Fibroblast of skin of abdomen (primary cell): ENCODE data around the gene CADPS2.
"Not testable (repeated sequence)": the region's sequence is repeated elsewhere in the genome, so short reads cannot be mapped to it uniquely, and the experiment has no call there.

Source experiments
- DNase-seq: peaks from one replicate; pipeline ENCODE4 v3.0.0-alpha.2; 2013

The CADPS2 gene

DNA sequence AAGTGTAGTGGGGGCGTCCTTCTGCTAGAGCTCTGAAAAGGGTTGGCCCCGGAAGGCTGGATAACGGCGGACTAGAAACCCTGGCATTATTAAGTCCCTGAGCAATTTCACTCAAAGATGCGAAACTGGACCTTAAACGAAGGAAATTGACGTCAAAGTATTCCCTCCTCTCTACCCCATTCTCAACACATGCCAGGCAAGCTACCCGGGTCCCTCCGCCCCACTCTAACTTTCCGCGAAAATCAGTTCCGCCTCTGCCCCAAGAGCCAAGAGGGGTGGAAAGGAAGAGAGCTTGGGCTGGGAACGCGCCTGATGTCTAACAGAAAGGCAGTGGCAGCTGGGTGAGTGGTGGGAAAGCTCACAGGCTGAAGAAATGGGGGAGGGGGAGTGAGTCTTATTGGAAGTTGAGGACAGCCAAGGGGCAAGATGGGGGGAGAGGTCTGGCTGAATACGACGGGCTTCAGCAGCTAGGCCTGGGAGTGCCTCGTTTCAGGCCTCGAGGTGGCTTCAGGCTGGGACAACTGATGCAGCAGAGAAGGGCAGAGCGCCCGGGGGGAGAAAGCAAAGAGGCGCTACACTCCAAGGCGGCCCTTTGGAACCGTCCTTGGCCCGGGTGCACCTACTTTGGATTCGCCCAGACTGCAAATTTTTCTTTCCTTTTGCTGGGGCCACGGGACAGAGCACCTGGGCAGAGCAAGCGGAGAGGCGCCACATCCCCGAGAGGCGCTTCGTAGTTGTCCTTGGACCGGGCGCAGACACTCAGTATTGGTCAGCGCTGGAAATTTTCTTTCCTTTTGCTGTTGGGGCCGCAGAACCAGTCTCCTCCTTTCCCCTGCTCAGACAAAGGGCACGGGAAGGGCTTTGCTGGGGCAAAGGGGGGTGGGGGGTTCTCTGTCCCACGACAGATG is 579.7 kb downstream of the CADPS2 start:
- no peak for DNase-seq

GRCh38 chr7:122305475-122306319 is 580.6 kb downstream of the CADPS2 start:
- DNase-seq, result no peak

DNA sequence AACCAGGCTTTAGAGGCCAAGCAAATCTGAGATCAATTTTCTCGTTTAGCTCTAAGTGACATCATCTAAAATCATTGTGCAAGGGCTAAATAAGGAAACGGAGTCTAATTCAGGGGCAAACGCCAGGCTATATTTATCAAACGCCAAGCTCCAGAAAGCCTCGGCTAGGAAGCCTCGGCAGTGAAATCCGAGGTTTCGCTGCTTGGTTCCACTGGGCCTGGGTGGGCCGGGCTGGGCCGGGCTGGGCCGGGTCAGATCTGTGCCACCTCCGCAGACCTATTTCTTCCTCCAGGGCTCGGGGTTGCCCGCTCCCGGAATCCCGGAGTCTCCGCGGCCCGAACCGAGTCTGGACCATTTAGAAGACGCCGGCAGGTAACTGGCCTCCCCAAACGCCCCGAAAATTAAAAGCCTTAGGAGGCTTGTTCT is 581.3 kb downstream of the CADPS2 start:
- DNase-seq, result peak; percentile 6

- DNase-seq, result no peak
Observed at GRCh38 chr7:122304319-122304975, 581.8 kb downstream of the CADPS2 start, which contains the start of gene FEZF1. Gene FEZF1 (minus strand): TSS chr7:122304750. CDS start chr7:122304437, 313 bp downstream.

- DNase-seq, result no peak
Observed at GRCh38 chr7:122303531-122304318, 582.5 kb downstream of the CADPS2 start.

DNA sequence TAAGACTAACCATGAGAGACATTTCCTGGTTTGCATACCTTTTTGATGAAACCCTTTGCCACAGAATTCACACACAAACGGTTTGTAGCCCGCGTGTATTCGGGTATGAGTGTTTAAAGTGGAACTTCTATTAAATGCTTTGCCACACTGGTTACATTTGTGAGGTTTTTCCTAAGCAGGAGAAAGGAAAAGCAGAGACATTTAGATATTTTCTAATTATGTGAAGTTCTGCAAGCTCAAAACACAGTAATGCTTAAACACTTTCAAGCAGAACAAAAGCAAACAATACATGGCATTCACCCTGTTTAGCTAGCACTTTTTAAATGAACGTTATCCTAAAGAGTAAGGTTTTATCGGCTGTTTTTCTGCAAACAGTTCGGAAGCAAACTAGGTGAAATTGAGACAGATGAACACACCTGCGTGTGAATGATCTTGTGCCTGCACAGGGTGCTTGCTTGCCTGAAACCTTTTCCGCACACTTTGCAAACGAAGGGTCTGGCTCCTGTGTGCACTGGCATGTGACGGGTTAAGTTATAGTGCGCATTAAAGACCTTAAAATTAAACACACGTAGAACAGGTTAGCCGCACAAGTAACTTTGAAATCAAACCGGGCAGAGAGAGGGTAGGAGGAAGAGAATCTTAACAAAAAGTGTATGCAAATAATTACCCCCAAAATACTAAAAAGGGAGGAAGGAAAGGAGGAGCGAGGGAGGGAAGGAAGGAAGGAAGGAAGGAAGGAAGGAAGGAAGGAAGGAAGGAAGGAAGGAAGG is 583.3 kb downstream of the CADPS2 start:
- DNase-seq, result no peak

- DNase-seq, result no peak
Observed at GRCh38 chr7:122301858-122302760, 584.2 kb downstream of the CADPS2 start.

GRCh38 chr7:122300956-122301833 is 585.1 kb downstream of the CADPS2 start:
- DNase-seq, result no peak

DNA sequence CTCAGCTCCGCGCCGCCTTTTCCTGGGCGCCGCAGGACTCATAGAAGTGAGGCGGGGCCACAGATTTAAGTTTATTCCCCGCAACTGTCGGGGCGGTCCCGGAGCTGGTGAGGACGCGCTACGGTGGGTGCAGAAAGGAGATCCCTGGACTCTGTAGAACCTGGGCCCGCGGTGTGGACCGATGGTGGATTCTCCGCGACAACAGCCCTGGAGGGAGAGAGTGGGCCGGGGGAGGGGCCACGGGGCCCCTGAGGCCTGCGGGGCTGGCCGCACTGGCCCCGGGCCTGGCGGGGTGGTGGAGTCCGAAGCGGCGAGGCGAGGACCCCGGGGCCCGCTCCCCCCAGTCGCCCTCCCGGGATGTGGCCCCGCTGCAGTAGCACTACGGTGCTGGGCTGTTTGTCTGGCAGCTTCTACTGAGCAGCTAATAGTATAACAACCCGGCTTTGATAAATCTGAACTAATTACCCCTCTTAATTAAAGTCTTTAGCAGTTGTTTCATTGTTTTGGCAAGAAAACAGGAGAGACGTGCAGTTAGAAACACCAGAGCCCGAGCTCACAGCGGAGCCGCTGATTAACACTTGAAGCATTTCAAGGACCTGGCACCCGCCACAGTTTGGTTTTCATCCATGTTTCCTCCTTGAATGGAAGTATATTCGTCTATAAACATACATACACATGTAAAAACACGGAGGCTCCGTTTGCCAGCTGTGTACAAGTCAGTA is 585.9 kb downstream of the CADPS2 start:
- no peak for DNase-seq

GRCh38 chr7:122299624-122300210 is 586.5 kb downstream of the CADPS2 start:
- no peak for DNase-seq

DNA sequence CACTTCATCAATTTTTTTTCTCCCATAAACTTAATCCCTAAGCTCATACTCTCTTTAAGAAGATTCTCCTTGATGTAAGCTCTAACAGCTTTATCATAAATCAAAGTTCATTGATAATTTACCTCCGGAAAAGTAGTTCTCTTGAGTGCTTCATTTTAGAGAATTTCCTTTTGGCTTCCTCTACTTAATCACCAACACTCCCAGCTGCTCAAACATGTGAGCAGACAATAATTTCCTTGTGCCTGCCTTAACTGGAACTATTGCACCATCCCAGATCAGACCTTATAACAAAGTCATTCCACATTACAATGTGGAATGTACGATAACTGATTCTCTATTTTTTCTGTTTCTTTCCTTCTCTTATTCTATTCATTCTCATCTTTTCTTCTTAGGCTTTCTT is 587.6 kb downstream of the CADPS2 start:
- DNase-seq, result no peak

- DNase-seq, result no peak
Observed at GRCh38 chr7:122298131-122298530, 588.1 kb downstream of the CADPS2 start.

GRCh38 chr7:122291189-122291588 is 595.1 kb downstream of the CADPS2 start:
- DNase-seq, result no peak

- no peak for DNase-seq
Observed at GRCh38 chr7:122290476-122290875, 595.8 kb downstream of the CADPS2 start.

- no peak for DNase-seq
Observed at GRCh38 chr7:122289426-122289825, 596.8 kb downstream of the CADPS2 start.

DNA sequence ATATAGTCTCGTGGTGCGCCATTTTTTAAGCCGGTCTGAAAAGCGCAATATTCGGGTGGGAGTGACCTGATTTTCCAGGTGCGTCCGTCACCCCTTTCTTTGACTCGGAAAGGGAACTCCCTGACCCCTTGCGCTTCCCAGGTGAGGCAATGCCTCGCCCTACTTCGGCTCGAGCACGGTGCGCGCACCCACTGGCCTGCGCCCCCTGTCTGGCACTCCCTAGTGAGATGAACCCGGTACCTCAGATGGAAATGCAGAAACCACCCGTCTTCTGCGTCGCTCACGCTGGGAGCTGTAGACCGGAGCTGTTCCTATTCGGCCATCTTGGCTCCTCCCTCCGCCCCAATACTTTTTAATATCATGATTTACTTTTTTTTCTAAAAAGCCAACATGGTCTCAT is 601.7 kb downstream of the CADPS2 start:
- DNase-seq, result not testable (repeated sequence)

DNA sequence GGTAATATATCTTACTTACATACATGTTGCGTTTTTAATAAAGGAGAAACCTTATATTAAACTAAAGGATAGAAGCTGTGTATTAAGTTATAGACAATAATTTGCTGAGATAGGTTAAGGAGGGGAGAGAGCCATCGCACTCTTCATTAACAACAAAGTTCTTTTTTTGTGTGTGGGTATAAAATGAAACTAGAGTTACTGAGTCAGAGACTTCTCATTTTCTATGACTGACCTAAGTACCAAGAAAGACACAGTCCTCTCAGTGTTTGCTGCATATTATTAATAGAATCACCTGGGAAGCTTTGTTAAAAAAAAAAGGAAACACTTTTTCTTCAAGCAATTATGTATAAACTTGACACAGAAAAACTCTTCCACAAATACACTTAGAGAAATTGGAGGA is 613.1 kb downstream of the CADPS2 start:
- no peak for DNase-seq

GRCh38 chr7:122269241-122269640 is 617.0 kb downstream of the CADPS2 start:
- DNase-seq, result no peak
